ENCODE data around the gene NF1.

- TF ChIP-seq CTCF (conservative IDR thresholded peaks at IDR 0.05; ENCODE audit: low read depth, low read length) (no peak), EZH2phosphoT487 (IDR thresholded peaks at IDR 0.05; ENCODE audit: borderline replicate concordance, low read length) (no peak), EZH2 (IDR thresholded peaks at IDR 0.05; ENCODE audit: low read length, unreplicated experiment) (no peak)
Measured at GRCh38 chr17:31261601-31262000, 166.8 kb downstream of the NF1 start.

Measured in PC-3 (cell line).